Neuronal stem cell (in vitro differentiated cells): Measurements from ENCODE around the gene CERK.
A peak's percentile ranks its signal among the peaks of the same experiment; 100 is the strongest.
"Not testable (repeated sequence)": the region's sequence is repeated elsewhere in the genome, so short reads cannot be mapped to it uniquely, and the experiment has no call there.

ENCODE experiments used
- DNase-seq: peaks from one replicate; pipeline ENCODE4 v3.0.0-alpha.2; 2013; ENCODE audit warnings: low spot score
- H2AFZ ChIP-seq: one replicate; pipeline ENCODE4 v1.6.1; 2013; ENCODE audit warnings: mild to moderate bottlenecking, low read length, inconsistent platforms
- H2AK5ac ChIP-seq: 2 replicates; pipeline ENCODE4 v1.6.1; 2013; ENCODE audit warnings: low read depth, mild to moderate bottlenecking, inconsistent platforms, low read length, moderate library complexity, mixed read lengths
- H2BK120ac ChIP-seq: 2 replicates; pipeline ENCODE4 v1.6.1; 2013; ENCODE audit warnings: low read depth, mild to moderate bottlenecking, inconsistent platforms, low read length, moderate library complexity, mixed read lengths
- H2BK12ac ChIP-seq: one replicate; pipeline ENCODE4 v1.6.1; 2013; ENCODE audit warnings: low read length, inconsistent platforms
- H2BK15ac ChIP-seq: 2 replicates; pipeline ENCODE4 v1.6.1; 2013; ENCODE audit warnings: mild to moderate bottlenecking, low read length, inconsistent platforms, mixed read lengths
- H2BK5ac ChIP-seq: one replicate; pipeline ENCODE4 v1.6.1; 2013; ENCODE audit warnings: inconsistent platforms, mild to moderate bottlenecking, low read length, moderate library complexity
- H3K14ac ChIP-seq: one replicate; pipeline ENCODE4 v1.6.1; 2013; ENCODE audit warnings: low read length, inconsistent platforms
- H3K18ac ChIP-seq: 2 replicates; pipeline ENCODE4 v1.6.1; 2013; ENCODE audit warnings: low read length, inconsistent platforms
- H3K23ac ChIP-seq: 2 replicates; pipeline ENCODE4 v1.6.1; 2013; ENCODE audit warnings: low read depth, mild to moderate bottlenecking, mixed read lengths, low read length, inconsistent platforms; ENCODE audit not compliant: poor library complexity
- H3K27ac ChIP-seq: replicated peaks from 3 replicates; pipeline ENCODE4 v1.5.1; 2013; ENCODE audit warnings: low read length, inconsistent platforms
- H3K27me3 ChIP-seq, 3 experiments: 2 replicates each; pipeline ENCODE4 v1.6.1; 2013; ENCODE audit warnings: low read length in 3 of 3, mild to moderate bottlenecking in 2 of 3, inconsistent platforms in 1 of 3, low read depth in 1 of 3, mixed read lengths in 1 of 3, moderate library complexity in 1 of 3; ENCODE audit not compliant: control insufficient read depth in 3 of 3, insufficient read depth in 3 of 3
- H3K36me3 ChIP-seq, 2 donors: replicated peaks in 1 of 2; 2 replicates each; pipeline ENCODE4 v1.6.1; 2013; ENCODE audit warnings: low read length in 2 of 2; ENCODE audit not compliant: control insufficient read depth in 2 of 2, insufficient read depth in 2 of 2
- H3K4ac ChIP-seq: 2 replicates; pipeline ENCODE4 v1.6.1; 2013; ENCODE audit warnings: inconsistent platforms, mild to moderate bottlenecking, low read length, moderate library complexity
- H3K4me1 ChIP-seq, 2 donors: 1 replicate in 1 of 2; 2 replicates in 1 of 2; pipeline ENCODE4 v1.6.1; 2013; ENCODE audit warnings: low read length in 2 of 2, low read depth in 1 of 2; ENCODE audit not compliant: control insufficient read depth in 2 of 2, insufficient read depth in 1 of 2
- H3K4me2 ChIP-seq: one replicate; pipeline ENCODE4 v1.6.1; 2013; ENCODE audit warnings: mild to moderate bottlenecking, low read length, inconsistent platforms; ENCODE audit not compliant: insufficient read depth, poor library complexity, severe bottlenecking
- H3K4me3 ChIP-seq, 2 donors: 2 replicates each; pipeline ENCODE4 v1.5.1; 2013; ENCODE audit warnings: low read length in 2 of 2, mild to moderate bottlenecking in 2 of 2, inconsistent platforms in 1 of 2, moderate library complexity in 1 of 2
- H3K79me1 ChIP-seq: one replicate; pipeline ENCODE4 v1.6.1; 2013; ENCODE audit warnings: low read depth, mild to moderate bottlenecking, inconsistent platforms, low read length, moderate library complexity
- H3K9ac ChIP-seq: one replicate; pipeline ENCODE4 v1.6.1; 2013; ENCODE audit warnings: mild to moderate bottlenecking, low read depth, low read length, inconsistent platforms; ENCODE audit not compliant: poor library complexity
- H3K9me3 ChIP-seq, 2 donors: replicated peaks in 1 of 2; 2 replicates each; pipeline versions ENCODE3 to v1.6.1; 2013; ENCODE audit warnings: low read length in 2 of 2, mild to moderate bottlenecking in 2 of 2, inconsistent platforms in 1 of 2, low read depth in 1 of 2, mixed read lengths in 1 of 2, moderate library complexity in 1 of 2; ENCODE audit not compliant: control insufficient read depth in 2 of 2, insufficient read depth in 1 of 2
- H4K8ac ChIP-seq: one replicate; pipeline ENCODE4 v1.6.1; 2013; ENCODE audit warnings: low read depth, mild to moderate bottlenecking, inconsistent platforms, low read length, moderate library complexity
- H4K91ac ChIP-seq: one replicate; pipeline ENCODE4 v1.6.1; 2013; ENCODE audit warnings: low read length, low read depth, mild to moderate bottlenecking, inconsistent platforms; ENCODE audit not compliant: poor library complexity
- WGBS, 2 donors: extraction: QIAGEN DNeasy Blood & Tissue Kit; methylation state at CpG; one replicate each; pipeline ENCODE4 v1.1.7; 2013; ENCODE audit warnings: missing lambda C conversion rate in 2 of 2, mixed read lengths in 1 of 2; ENCODE audit not compliant: insufficient read length in 2 of 2, insufficient replicate concordance in 1 of 2; ENCODE audit errors: extremely low coverage in 2 of 2; 5-methylcytosine and 5-hydroxymethylcytosine counted together

CERK gene

GRCh38 chr22:46636221-46637002 lies 101.6 kb downstream of the CERK start:
- Histone ChIP-seq H3K79me1 (no peaks in the 10 kb centered on the region), H3K27me3 (peaks cover 0 to 2% (median 0%) of the 10 kb centered on the region in 3 experiments), H2BK120ac (peak overlapping the region; percentile 28), H3K4me3 (no peak overlapping the region), H3K9me3 (no peaks in the 10 kb centered on the region), H3K14ac (no peak overlapping the region), H3K18ac (peak overlapping the region; percentile 85), H2BK15ac (peak overlapping the region; percentile 14), H2AFZ (no peak overlapping the region), H4K91ac (no peak overlapping the region), H3K36me3 (no peaks in the 10 kb centered on the region), H3K4me2 (no peak overlapping the region), H3K4me1 (peaks cover 2 to 18% of the 10 kb centered on the region in 2 donors), H2BK5ac (peak overlapping the region; percentile 83), H3K4ac (peak overlapping the region; percentile 1), H3K9ac (no peak overlapping the region), H3K23ac (peak overlapping the region; percentile 58), H3K27ac (peak overlapping the region; percentile 43), H2BK12ac (peak overlapping the region; percentile 98), H2AK5ac (peak overlapping the region; percentile 97), H4K8ac (no peak overlapping the region)
- WGBS, 2 donors: no CpG with 5 or more reads among the region's 29 CpGs
- DNase-seq: no peak

GRCh38 chr22:46635756-46636155 lies 102.3 kb downstream of the CERK start:
- WGBS, 2 donors: no CpG with 5 or more reads among the region's 11 CpGs
- H3K27ac ChIP-seq: no peak overlapping the region
- H2BK5ac ChIP-seq: peak overlapping the region; percentile 83

GRCh38 chr22:46634973-46635685 lies 102.9 kb downstream of the CERK start:
- H3K4me2 ChIP-seq, H3K27me3 ChIP-seq, H3K9ac ChIP-seq, H4K8ac ChIP-seq, H3K9me3 ChIP-seq, H2AFZ ChIP-seq, H4K91ac ChIP-seq, DNase-seq, H2BK12ac ChIP-seq, H3K23ac ChIP-seq, H3K4me3 ChIP-seq, H3K79me1 ChIP-seq, H2BK5ac ChIP-seq, H3K27ac ChIP-seq, H3K36me3 ChIP-seq, H3K4ac ChIP-seq: not testable (repeated sequence)
- H3K14ac ChIP-seq: peak overlapping the region; percentile 38
- H2AK5ac ChIP-seq: peak overlapping the region; percentile 97
- WGBS, 2 donors: no CpG with 5 or more reads among the region's 30 CpGs
- peaks cover 2 to 14% of the 10 kb centered on the region in 2 donors for H3K4me1 ChIP-seq
- H2BK15ac ChIP-seq: peak overlapping the region; percentile 14
- H2BK120ac ChIP-seq: peak overlapping the region; percentile 61
- peak overlapping the region; percentile 83 for H3K18ac ChIP-seq

More at GRCh38 chr22:46635756-46636155, 102.3 kb downstream of the CERK start:
- Histone ChIP-seq H3K4me2 (no peak overlapping the region), H3K4ac (no peak overlapping the region), H4K91ac (no peak overlapping the region), H3K27me3 (peaks cover 0 to 2% (median 0%) of the 10 kb centered on the region in 3 experiments), H3K18ac (peak overlapping the region; percentile 85), H3K9me3 (no peaks in the 10 kb centered on the region), H2AFZ (no peak overlapping the region), H3K9ac (no peak overlapping the region), H3K14ac (peak overlapping the region; percentile 31), H2BK12ac (peak overlapping the region; percentile 98), H3K4me1 (peaks cover 2 to 17% of the 10 kb centered on the region in 2 donors), H2BK120ac (peak overlapping the region; percentile 28), H2BK15ac (peak overlapping the region; percentile 14), H3K4me3 (no peak overlapping the region), H3K36me3 (no peaks in the 10 kb centered on the region), H3K79me1 (no peaks in the 10 kb centered on the region), H4K8ac (no peak overlapping the region), H2AK5ac (peak overlapping the region; percentile 97), H3K23ac (peak overlapping the region; percentile 58)
- DNase-seq: no peak
